Stomach smooth muscle (tissue), 2 donors: ENCODE measurements around the gene PHOX2A.

Experiments used
- H3K27ac ChIP-seq: one replicate; pipeline ENCODE4 v1.7.0; 2013; ENCODE audit warnings: mild to moderate bottlenecking, low read length, inconsistent platforms
- H3K27me3 ChIP-seq, 2 donors: one replicate each; pipeline ENCODE4 v1.7.0; 2013; ENCODE audit warnings: low read length in 2 of 2; ENCODE audit not compliant: insufficient read depth in 2 of 2, control insufficient read depth in 1 of 2
- H3K36me3 ChIP-seq, 2 donors: one replicate each; pipeline ENCODE4 v1.7.0; 2013; ENCODE audit warnings: low read length in 2 of 2; ENCODE audit not compliant: control insufficient read depth in 2 of 2, insufficient read depth in 2 of 2
- H3K4me1 ChIP-seq: one replicate; pipeline ENCODE4 v1.7.0; 2013; ENCODE audit warnings: low read length; ENCODE audit not compliant: control insufficient read depth, insufficient read depth
- H3K4me3 ChIP-seq, 2 donors: one replicate each; pipeline ENCODE4 v1.7.0; 2013; ENCODE audit warnings: low read length in 2 of 2
- H3K9ac ChIP-seq, 2 donors: one replicate each; pipeline ENCODE4 v1.7.0; 2013; ENCODE audit warnings: low read length in 2 of 2, mild to moderate bottlenecking in 1 of 2
- H3K9me3 ChIP-seq, 2 donors: one replicate each; pipeline ENCODE4 v1.7.0; 2013; ENCODE audit warnings: low read length in 2 of 2; ENCODE audit not compliant: control insufficient read depth in 2 of 2
- donor health status: healthy.
- donor health status: Pancreatic carcinoma.

The PHOX2A gene

DNA sequence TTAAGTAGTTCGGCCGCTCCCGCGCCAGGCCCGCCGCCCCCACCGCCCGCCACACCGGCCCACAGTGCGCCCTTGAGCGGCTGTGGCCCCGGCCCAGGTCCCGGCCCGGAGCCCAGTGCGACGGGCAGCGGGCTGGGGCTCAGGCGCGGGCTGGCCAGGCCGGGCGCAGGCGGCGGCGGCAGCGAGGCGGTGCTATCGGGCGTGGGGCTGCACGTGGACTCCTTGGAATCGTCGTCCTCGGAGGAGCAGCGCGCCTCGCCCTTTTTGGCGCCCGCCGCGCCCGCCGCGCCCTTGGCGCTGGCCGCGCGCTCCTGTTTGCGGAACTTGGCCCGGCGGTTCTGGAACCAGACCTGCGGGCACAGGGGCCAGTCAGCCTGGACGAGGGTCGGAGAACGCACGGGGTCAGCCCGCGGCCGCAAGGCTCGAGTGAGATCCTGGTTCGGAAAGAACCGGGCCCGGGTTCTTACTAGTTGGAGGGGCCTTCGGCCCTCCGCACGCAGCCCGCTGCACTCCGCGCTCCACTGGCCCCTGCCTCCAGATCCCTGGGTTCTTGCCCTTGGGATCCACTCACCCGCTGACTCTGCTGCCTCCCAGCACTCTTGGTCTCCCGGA, 4.0 kb downstream of the PHOX2A start:
- H3K36me3 ChIP-seq: peaks cover 7 to 19% of the 10 kb centered on the region in 2 donors
- H3K9me3 ChIP-seq: no peaks in the 10 kb centered on the region
- peaks cover 30 to 31% of the 10 kb centered on the region in 2 donors for H3K27me3 ChIP-seq
- peak overlapping the region in 1 of 2 donors; percentile 60 for H3K9ac ChIP-seq
- peak overlapping the region; percentile 77 for H3K27ac ChIP-seq
- H3K4me3 ChIP-seq: peak overlapping the region; percentile 36 to 69
- H3K4me1 ChIP-seq: peaks cover 66% of the 10 kb centered on the region

DNA sequence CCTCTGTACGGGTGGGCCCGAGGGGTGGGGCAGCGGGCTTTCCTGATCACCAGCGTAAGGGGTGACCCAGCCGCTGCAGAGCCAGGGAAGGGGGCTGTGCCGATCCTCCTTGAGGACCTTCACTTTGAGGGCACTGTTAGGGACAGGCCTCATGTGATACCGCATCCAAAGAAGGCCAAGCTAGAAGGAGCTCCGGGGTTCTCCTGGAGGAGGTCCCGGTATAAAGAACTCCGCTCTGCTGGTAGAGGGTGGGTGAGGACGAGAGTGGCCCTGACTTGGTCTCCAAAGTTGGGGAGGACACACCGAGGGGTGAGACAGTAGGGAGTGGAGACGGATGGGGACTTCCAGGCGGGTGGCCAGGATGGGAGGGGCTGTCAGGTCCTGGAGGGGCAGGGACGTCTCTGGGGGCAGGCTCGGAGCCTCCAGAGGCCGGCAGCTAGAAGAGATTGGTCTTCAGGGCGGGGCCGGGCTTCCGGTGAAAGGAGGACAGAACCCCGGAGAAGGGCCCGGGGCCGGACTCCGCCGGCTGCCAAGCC, 4.6 kb downstream of the PHOX2A start:
- peaks cover 61% of the 10 kb centered on the region for H3K4me1 ChIP-seq
- H3K36me3 ChIP-seq: peaks cover 12 to 24% of the 10 kb centered on the region in 2 donors
- H3K9ac ChIP-seq: peak overlapping the region; percentile 60
- H3K9me3 ChIP-seq: no peaks in the 10 kb centered on the region
- peak overlapping the region; percentile 46 to 69 for H3K4me3 ChIP-seq
- H3K27me3 ChIP-seq: peaks cover 24 to 25% of the 10 kb centered on the region in 2 donors
- peak overlapping the region; percentile 77 for H3K27ac ChIP-seq

DNA sequence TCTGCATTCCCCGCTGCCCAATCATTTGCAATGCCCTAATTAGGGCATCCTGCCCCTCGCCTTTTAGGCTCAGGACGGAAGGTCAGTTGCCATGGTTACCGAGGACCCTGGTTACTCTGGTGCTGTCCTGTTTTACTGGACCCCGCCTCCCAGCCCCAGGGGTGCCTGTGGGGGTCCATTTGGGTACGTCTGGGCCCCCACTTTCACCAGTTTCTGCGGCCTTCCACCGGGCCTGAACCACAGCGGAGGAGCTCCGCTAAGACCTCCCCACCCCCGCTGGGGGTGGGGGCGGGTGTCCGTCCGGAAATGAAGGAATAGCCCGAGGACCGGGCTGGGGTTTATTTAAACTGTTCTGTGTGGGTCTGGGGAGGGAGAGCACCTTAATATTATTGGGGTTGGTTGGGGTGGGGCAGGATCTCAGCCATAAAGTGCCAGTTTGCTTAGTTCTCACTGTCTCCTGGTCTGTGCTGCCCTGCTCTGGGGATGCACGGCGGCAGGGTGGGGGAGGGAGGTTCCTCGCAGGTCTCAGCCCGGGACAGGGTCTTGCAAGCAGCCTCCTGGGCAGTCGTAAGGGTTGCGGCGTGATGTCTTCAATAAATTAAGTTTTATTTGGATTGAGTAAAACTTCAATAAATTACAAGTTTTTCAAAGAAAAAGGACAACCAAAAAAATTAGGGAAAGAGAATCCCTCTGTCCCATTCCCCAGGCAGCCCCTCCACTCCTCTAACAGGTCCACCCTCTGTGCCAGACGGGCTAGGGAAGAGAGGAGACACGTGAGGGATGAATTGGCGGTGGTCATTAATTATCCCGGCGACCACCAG, 5.3 kb downstream of the PHOX2A start:
- Histone ChIP-seq H3K9ac (peak overlapping the region in 1 of 2 donors; percentile 0), H3K9me3 (no peaks in the 10 kb centered on the region), H3K27ac (peak overlapping the region; percentile 77), H3K4me1 (peaks cover 63% of the 10 kb centered on the region), H3K36me3 (peaks cover 19 to 31% of the 10 kb centered on the region in 2 donors), H3K27me3 (peaks cover 17 to 23% of the 10 kb centered on the region in 2 donors), H3K4me3 (no peak overlapping the region)

DNA sequence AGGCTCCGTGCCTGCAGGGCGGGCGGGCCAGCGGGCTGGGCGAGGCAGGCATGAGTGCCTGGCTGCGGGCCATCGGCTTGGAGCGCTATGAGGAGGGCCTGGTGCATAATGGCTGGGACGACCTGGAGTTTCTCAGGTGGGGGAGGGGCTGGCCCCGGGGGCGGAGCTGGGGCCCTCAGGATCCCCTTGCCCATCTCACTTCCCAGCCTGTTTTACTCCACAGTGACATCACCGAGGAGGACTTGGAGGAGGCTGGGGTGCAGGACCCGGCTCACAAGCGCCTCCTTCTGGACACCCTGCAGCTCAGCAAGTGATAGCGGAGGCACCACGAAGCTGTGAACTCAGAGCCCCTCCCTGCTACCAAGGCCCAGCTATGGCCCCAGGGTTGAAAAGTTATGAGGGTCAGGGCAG, 5.9 kb downstream of the PHOX2A start:
- H3K27ac ChIP-seq: peak overlapping the region; percentile 77
- H3K36me3 ChIP-seq: peaks cover 26 to 38% of the 10 kb centered on the region in 2 donors
- peaks cover 11 to 16% of the 10 kb centered on the region in 2 donors for H3K27me3 ChIP-seq
- H3K4me3 ChIP-seq: no peak overlapping the region
- H3K4me1 ChIP-seq: peaks cover 65% of the 10 kb centered on the region
- no peaks in the 10 kb centered on the region for H3K9me3 ChIP-seq
- H3K9ac ChIP-seq: peak overlapping the region in 1 of 2 donors; percentile 0

DNA sequence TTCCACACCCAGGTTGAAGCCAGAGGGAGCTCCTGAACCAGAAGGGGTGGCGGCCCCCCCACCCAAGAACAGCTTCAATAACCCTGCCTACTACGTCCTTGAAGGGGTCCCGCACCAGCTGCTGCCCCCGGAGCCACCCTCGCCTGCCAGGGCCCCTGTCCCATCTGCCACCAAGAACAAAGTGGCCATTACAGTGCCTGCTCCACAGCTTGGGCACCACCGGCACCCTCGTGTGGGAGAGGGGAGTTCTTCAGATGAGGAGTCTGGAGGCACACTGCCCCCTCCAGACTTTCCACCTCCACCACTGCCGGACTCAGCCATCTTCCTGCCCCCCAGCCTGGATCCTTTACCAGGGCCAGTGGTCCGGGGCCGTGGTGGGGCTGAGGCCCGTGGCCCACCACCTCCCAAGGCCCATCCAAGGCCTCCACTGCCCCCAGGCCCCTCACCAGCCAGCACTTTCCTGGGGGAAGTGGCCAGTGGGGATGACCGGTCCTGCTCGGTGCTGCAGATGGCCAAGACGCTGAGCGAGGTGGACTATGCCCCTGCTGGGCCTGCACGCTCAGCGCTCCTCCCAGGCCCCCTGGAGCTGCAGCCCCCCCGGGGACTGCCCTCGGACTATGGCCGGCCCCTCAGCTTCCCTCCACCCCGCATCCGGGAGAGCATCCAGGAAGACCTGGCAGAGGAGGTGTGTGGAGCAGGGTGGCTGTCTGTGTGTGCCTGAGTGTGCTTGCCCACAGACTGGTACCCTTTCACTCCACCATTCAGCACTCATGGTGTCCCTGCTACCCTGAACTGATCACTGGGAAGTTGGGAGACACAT, 6.7 kb downstream of the PHOX2A start:
- H3K27ac ChIP-seq: peak overlapping the region; percentile 55

DNA sequence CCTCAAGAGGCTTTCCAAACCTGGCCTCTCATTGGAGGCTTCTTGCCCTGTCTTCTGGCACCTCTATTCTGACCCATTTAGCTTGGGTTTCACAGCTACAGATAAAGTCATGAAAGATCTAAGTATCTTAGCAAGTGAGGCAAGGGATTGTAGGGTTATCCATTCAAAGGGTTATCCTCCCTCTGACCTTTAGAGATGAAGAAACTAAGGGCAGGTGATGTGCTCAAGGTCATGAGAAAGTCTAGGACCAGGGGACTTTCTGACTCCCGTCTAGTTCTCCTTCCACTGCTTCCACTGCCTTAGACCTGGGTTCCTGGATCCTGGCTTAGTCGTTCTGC, 7.2 kb downstream of the PHOX2A start:
- H3K9me3 ChIP-seq: no peaks in the 10 kb centered on the region
- peaks cover 65% of the 10 kb centered on the region for H3K4me1 ChIP-seq
- H3K36me3 ChIP-seq: peaks cover 37 to 51% of the 10 kb centered on the region in 2 donors
- H3K27me3 ChIP-seq: peaks cover 6 to 7% of the 10 kb centered on the region in 2 donors
- H3K4me3 ChIP-seq: no peak overlapping the region
- peak overlapping the region; percentile 55 for H3K27ac ChIP-seq
- H3K9ac ChIP-seq: no peak overlapping the region

More for the DNA sequence above, 6.7 kb downstream of the PHOX2A start:
- peaks cover 65% of the 10 kb centered on the region for H3K4me1 ChIP-seq
- H3K9me3 ChIP-seq: no peaks in the 10 kb centered on the region
- peaks cover 33 to 45% of the 10 kb centered on the region in 2 donors for H3K36me3 ChIP-seq
- H3K4me3 ChIP-seq: no peak overlapping the region
- H3K9ac ChIP-seq: no peak overlapping the region
- H3K27me3 ChIP-seq: peaks cover 8 to 11% of the 10 kb centered on the region in 2 donors

DNA sequence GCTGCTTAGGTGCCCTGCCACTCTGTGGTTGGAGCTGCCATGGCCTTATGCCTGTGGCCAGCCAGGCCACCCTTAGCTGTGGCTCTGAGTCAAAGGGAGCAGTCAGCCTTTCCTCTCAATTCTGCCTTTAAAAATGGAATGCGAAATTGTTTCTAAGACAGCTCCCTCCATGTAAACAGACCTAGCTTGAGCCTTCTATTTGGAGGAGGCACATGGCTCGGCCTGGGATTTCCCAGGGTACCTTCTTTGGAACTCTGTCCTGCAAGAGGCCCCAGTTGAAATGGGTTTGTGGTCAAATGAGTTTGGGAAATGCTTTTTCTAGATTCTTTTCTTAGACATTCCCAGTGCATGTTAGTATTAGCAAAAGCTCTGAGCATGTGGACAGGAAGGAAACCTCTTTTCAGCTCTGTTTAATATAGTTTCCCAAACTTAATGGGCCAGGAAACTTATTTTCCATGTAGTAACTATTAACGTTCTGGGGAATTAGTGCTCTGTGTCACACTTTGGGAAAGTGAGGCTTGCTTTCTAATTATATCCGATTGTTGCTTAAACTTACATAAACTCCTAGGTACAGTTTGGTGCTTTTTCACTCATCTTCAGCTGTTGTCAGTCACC, 7.8 kb downstream of the PHOX2A start:
- peaks cover 5 to 6% of the 10 kb centered on the region in 2 donors for H3K27me3 ChIP-seq
- no peak overlapping the region for H3K9ac ChIP-seq
- peaks cover 65% of the 10 kb centered on the region for H3K4me1 ChIP-seq
- H3K9me3 ChIP-seq: no peaks in the 10 kb centered on the region
- H3K27ac ChIP-seq: peak overlapping the region; percentile 55
- H3K4me3 ChIP-seq: no peak overlapping the region
- H3K36me3 ChIP-seq: peaks cover 43 to 56% of the 10 kb centered on the region in 2 donors

DNA sequence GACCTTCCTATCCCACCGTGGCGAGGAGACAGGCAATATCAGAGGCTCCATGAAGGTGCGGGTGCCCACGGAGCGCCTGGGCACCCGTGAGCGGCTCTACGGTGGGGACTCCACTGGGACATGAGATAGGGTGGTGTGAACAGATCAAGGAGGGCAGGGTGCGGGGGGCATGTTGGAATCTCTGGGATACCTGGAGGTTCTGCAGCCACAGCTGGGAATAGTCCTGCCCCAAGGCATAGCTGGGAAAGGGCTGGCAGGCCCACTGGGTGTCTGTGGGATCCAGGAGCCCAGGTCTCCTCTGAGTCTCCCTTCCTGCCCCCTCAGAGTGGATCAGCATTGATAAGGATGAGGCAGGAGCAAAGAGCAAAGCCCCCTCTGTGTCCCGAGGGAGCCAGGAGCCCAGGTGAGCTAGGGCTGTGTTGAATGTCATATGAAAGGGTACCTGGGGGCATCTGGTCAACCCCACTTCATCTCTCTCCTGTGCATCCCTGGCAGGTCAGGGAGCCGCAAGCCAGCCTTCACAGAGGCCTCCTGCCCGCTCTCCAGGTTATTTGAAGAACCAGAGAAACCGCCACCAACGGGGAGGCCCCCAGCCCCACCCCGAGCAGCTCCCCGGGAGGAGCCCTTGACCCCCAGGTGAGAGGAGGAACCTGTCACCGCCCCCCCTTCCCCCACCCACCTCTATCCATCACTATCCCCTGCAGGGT, 8.5 kb downstream of the PHOX2A start:
- H3K4me1 ChIP-seq: peaks cover 60% of the 10 kb centered on the region
- peak overlapping the region; percentile 55 for H3K27ac ChIP-seq
- no peaks in the 10 kb centered on the region for H3K9me3 ChIP-seq
- peaks cover 0 to under 1% of the 10 kb centered on the region in 2 donors for H3K27me3 ChIP-seq
- H3K36me3 ChIP-seq: peaks cover 50 to 62% of the 10 kb centered on the region in 2 donors
- no peak overlapping the region for H3K4me3 ChIP-seq
- H3K9ac ChIP-seq: no peak overlapping the region

DNA sequence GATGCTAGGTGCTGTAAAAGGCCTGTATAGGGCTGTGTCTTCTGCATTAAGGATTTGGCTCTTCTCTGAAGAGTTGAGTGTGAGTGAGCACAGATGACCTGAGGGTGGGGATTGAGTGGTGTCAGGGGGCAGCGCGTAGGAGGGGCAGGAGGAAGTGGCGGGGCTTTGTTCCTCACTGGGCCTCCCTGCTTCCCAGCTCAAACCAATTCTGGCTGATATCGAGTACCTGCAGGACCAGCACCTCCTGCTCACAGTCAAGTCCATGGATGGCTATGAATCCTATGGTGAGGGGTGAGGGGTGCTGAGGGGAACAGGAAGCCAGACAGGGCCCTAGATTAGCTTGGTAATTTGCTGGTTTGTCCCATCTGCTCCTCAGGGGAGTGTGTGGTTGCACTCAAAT, 9.1 kb downstream of the PHOX2A start:
- peaks cover 54% of the 10 kb centered on the region for H3K4me1 ChIP-seq
- no peaks in the 10 kb centered on the region for H3K9me3 ChIP-seq
- no peaks in the 10 kb centered on the region for H3K27me3 ChIP-seq
- H3K9ac ChIP-seq: no peak overlapping the region
- H3K4me3 ChIP-seq: no peak overlapping the region
- peaks cover 56 to 68% of the 10 kb centered on the region in 2 donors for H3K36me3 ChIP-seq
- peak overlapping the region; percentile 55 for H3K27ac ChIP-seq
